Stomach (tissue), 9 donors: ENCODE data around the gene ANKRD6. TPM values are rescaled to one million over a fixed set of nuclear protein-coding genes. Genes with fewer than 3 reads are reported as not detected.

Source experiments
- DNase-seq, 2 donors: peaks; one replicate each; pipeline versions ENCODE4 v3.0.0 to v3.0.0-alpha.2; 2013 to 2019
- H3K27ac ChIP-seq, 5 donors: fragments of 200-600 bp in 4 of 5; sonication (generic) in 4 of 5; one replicate each; pipeline ENCODE4 v1.5.1; 2013 to 2019; ENCODE audit warnings: mild to moderate bottlenecking in 1 of 5, moderate library complexity in 1 of 5
- H3K27me3 ChIP-seq, 3 donors: fragments of 200-600 bp; sonication (generic); one replicate each; pipeline ENCODE4 v1.5.1; 2017 to 2019; ENCODE audit warnings: mixed run types in 1 of 3
- H3K36me3 ChIP-seq, 4 donors: fragments of 200-600 bp; sonication (generic); 1 replicate in 3 of 4; 2 replicates in 1 of 4; pipeline ENCODE4 v1.5.1; 2016 to 2019
- H3K4me1 ChIP-seq, 4 donors: fragments of 200-600 bp; sonication (generic); one replicate each; pipeline ENCODE4 v1.5.1; 2016 to 2019
- H3K4me3 ChIP-seq, 4 donors: fragments of 200-600 bp; sonication (generic) in 3 of 4; one replicate each; pipeline ENCODE4 v1.5.1; 2016 to 2019; ENCODE audit warnings: mild to moderate bottlenecking in 1 of 4
- H3K9me3 ChIP-seq, 4 donors: fragments of 200-600 bp; sonication (generic); one replicate each; pipeline ENCODE4 v1.5.1; 2016 to 2019
- EP300 ChIP-seq: sonication (generic); formaldehyde crosslinking; IDR thresholded peaks from one replicate; pipeline ENCODE4 v1.6.1; 2017; ENCODE audit warnings: antibody characterized with exemption
- POLR2A ChIP-seq, 4 donors: fragments of 450-650 bp; IDR thresholded peaks; one replicate each; pipeline ENCODE4 v1.6.1; 2016; ENCODE audit warnings: antibody characterized with exemption in 4 of 4, control low read depth in 2 of 4, mild to moderate bottlenecking in 1 of 4, moderate library complexity in 1 of 4
- POLR2AphosphoS5 ChIP-seq, 3 donors: sonication (generic); formaldehyde crosslinking; IDR thresholded peaks; one replicate each; pipeline ENCODE4 v1.6.1; 2016; ENCODE audit warnings: antibody characterized with exemption in 3 of 3
- WGBS, 5 donors: extraction: QIAGEN DNeasy Blood & Tissue Kit in 3 of 5; methylation state at CpG; one replicate each; pipeline versions ENCODE4 v1.1.5 to v1.1.7; 2013 to 2018; 5-methylcytosine and 5-hydroxymethylcytosine counted together
- intact Hi-C: fragments of 100-400 bp; cut with DNase I; formaldehyde crosslinking; loops from one replicate; pipeline ENCODE4 v1.15.1; 2023; ENCODE audit warnings: low total_unique reads
- polyA plus RNA-seq, 3 donors: library from polyadenylated mRNA; stranded (reverse); fragments of 200-250 nt; gene quantifications; one replicate each; pipeline ENCODE4 v1.2.3, GENCODE V29; 2013
- total RNA-seq, 5 donors: library from RNA; depleted of rRNA; stranded (reverse); fragments of >200 nt; gene quantifications; one replicate each; pipeline versions ENCODE4 v1.1.0 to v1.2.3, GENCODE V29; 2014 to 2016
- TF ChIP-seq, protein P1 (sequence below), 7 experiments: fragments of 450-650 bp in 4 of 7; fragments of 200-600 bp in 3 of 7; sonication (generic) in 3 of 7; IDR thresholded peaks; one replicate each; pipeline ENCODE4 v1.5.1; 2016 to 2019; ENCODE audit warnings: antibody characterized with exemption in 7 of 7, control low read depth in 2 of 7, mild to moderate bottlenecking in 1 of 7
- donor health status: healthy with polysubstance abuse.
- donor health status: Bipolar disorder and iron deficiency.
- donor health status: healthy.

The ANKRD6 gene
- total and polyA plus RNA-seq, 8 donors, result 2.1 to 145 (median 6.1) TPM

DNA sequence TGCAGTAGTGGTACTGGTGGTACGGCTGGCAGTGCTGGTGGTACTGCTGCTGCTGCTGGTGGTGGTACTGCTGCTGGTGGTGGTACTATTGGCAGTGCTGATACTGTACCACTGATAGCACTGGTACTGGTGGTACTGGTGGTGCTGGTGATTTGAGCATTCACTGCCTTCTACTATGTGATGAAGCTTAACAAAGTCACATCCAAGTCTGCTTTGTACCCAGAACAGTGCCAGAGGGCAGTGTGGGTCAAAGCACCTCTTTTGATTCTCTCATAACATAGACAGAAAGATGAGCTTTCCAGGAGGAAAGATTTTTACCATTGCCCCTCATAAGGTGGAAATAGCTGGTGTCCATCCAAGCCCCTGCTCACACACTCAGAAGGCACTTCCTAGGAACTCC, 48.7 kb downstream of the ANKRD6 start:
- peaks cover 0 to 15% (median 8%) of the 10 kb centered on the region in 4 donors for H3K4me1 ChIP-seq
- no peak overlapping the region for H3K27ac ChIP-seq
- intact Hi-C loops, result no loop called here
- H3K4me3 ChIP-seq, result no peak overlapping the region
- no peaks in the 10 kb centered on the region for H3K9me3 ChIP-seq
- TF ChIP-seq, protein P1, sequence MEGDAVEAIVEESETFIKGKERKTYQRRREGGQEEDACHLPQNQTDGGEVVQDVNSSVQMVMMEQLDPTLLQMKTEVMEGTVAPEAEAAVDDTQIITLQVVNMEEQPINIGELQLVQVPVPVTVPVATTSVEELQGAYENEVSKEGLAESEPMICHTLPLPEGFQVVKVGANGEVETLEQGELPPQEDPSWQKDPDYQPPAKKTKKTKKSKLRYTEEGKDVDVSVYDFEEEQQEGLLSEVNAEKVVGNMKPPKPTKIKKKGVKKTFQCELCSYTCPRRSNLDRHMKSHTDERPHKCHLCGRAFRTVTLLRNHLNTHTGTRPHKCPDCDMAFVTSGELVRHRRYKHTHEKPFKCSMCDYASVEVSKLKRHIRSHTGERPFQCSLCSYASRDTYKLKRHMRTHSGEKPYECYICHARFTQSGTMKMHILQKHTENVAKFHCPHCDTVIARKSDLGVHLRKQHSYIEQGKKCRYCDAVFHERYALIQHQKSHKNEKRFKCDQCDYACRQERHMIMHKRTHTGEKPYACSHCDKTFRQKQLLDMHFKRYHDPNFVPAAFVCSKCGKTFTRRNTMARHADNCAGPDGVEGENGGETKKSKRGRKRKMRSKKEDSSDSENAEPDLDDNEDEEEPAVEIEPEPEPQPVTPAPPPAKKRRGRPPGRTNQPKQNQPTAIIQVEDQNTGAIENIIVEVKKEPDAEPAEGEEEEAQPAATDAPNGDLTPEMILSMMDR (IDR thresholded peaks at IDR 0.05), result no peak
- TF ChIP-seq EP300 (no peak), POLR2AphosphoS5 (IDR thresholded peaks at IDR 0.05) (no peak), POLR2A (IDR thresholded peaks at IDR 0.05) (no peak)
- DNase-seq, result no peak
- H3K36me3 ChIP-seq, result no peaks in the 10 kb centered on the region
- WGBS, 5 donors, result 85 to 95% (median 92%) methylated on average over 1 of the region's 1 CpG
- H3K27me3 ChIP-seq, result no peaks in the 10 kb centered on the region

DNA sequence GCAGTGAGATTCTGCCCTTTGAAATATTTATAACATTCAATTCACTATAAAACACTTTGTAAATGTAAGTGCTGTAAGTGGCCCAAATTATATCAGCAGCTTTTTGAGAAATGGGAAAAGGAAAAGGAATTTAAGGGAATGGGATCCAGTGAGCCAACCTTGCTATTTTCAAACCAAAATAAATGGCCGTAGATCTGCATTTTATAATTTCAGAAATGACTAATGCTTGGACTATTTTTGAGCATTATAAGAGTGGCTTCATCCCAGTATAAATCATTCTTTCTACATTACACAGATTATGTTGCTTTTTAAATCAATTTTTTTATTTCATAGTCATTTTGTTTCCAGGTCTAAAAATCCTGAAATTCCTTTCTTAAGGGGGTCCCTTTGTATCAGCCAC, 49.2 kb downstream of the ANKRD6 start:
- no peaks in the 10 kb centered on the region for H3K9me3 ChIP-seq
- 62 to 80% (median 71%) methylated on average over 1 of the region's 1 CpG for WGBS, 5 donors
- no peak overlapping the region for H3K27ac ChIP-seq
- TF ChIP-seq POLR2AphosphoS5 (IDR thresholded peaks at IDR 0.05) (no peak), EP300 (no peak), POLR2A (IDR thresholded peaks at IDR 0.05) (no peak)
- TF ChIP-seq, protein P1 (IDR thresholded peaks at IDR 0.05), result no peak
- no peaks in the 10 kb centered on the region for H3K36me3 ChIP-seq
- DNase-seq, result no peak
- peaks cover 0 to 15% (median 8%) of the 10 kb centered on the region in 4 donors for H3K4me1 ChIP-seq
- H3K4me3 ChIP-seq, result no peak overlapping the region
- H3K27me3 ChIP-seq, result no peaks in the 10 kb centered on the region
- intact Hi-C loops, result no loop called here

DNA sequence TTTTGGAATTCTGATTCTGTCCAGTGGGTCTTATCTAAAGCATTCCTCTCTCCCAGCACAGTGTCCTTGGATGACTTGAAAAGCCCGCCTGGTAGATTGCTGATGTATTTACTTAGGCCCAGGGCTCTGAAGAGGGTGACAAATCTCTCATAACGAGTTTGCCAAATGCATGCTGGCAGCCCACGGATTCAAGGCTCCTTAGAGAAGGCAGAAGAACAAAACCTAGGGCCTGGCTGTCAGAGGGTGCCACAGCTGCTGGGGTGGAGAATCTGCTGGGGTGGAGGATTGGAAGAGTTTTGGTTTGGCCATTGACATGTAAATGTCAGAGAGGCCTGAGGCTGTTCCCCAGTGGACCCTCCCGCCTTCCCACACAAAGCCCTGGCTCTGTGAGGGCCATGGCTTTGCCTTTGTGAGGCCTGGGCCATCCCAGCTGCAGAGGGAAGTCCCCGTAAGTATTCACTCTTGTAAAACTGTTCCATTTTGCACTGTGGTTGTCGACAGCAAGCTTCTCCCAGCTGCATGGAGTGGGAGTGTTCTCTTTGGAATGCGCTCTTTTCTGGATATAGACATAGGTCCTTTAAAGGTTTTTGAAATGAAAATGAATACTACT, 50.3 kb downstream of the ANKRD6 start:
- H3K36me3 ChIP-seq, result no peaks in the 10 kb centered on the region
- peaks cover 0 to 15% (median 8%) of the 10 kb centered on the region in 4 donors for H3K4me1 ChIP-seq
- intact Hi-C loops, result no loop called here
- DNase-seq, result no peak
- no peak overlapping the region for H3K27ac ChIP-seq
- H3K9me3 ChIP-seq, result no peaks in the 10 kb centered on the region
- no peak overlapping the region for H3K4me3 ChIP-seq
- WGBS, 5 donors, result 51 to 70% (median 65%) methylated on average over 7 of the region's 7 CpGs
- TF ChIP-seq POLR2AphosphoS5 (IDR thresholded peaks at IDR 0.05), result no peak
- TF ChIP-seq EP300, result no peak
- TF ChIP-seq, protein P1 (IDR thresholded peaks at IDR 0.05), result no peak
- no peak for TF ChIP-seq POLR2A (IDR thresholded peaks at IDR 0.05)
- no peaks in the 10 kb centered on the region for H3K27me3 ChIP-seq

- no peak for DNase-seq
- TF ChIP-seq, protein P1 (IDR thresholded peaks at IDR 0.05), result no peak
- no peak for TF ChIP-seq POLR2AphosphoS5 (IDR thresholded peaks at IDR 0.05)
- no peak for TF ChIP-seq EP300
- TF ChIP-seq POLR2A (IDR thresholded peaks at IDR 0.05), result no peak
- 80 to 92% (median 89%) methylated on average over 3 of the region's 3 CpGs for WGBS, 5 donors
- no peaks in the 10 kb centered on the region for H3K27me3 ChIP-seq
- peaks cover 0 to 15% (median 8%) of the 10 kb centered on the region in 4 donors for H3K4me1 ChIP-seq
- H3K36me3 ChIP-seq, result no peaks in the 10 kb centered on the region
- no peaks in the 10 kb centered on the region for H3K9me3 ChIP-seq
- H3K27ac ChIP-seq, result no peak overlapping the region
- intact Hi-C loops, result no loop called here
- H3K4me3 ChIP-seq, result no peak overlapping the region
Observed at GRCh38 chr6:89485320-89485719, 52.4 kb downstream of the ANKRD6 start.
